ENCODE results near the gene PARD3. TPM values are rescaled to one million over a fixed set of nuclear protein-coding genes. Genes with fewer than 3 reads are reported as not detected.

PARD3 gene
- total RNA-seq, 1 donor from 2014 or later, result 51.2 TPM

- Mint-ChIP-seq H3K9me3 (no peaks in the 10 kb centered on the region), H3K4me1 (peaks cover 5% of the 10 kb centered on the region)
These were observed 394.8 kb downstream of the PARD3 start for GRCh38 chr10:34420273-34420672.

GRCh38 chr10:34415039-34415438 is 400.1 kb downstream of the PARD3 start:
- Mint-ChIP-seq H3K9me3 (no peaks in the 10 kb centered on the region), H3K36me3 (ENCODE audit: low read depth) (no peaks in the 10 kb centered on the region), H3K4me3 (no peak overlapping the region), H3K27me3 (ENCODE audit: low read depth) (no peaks in the 10 kb centered on the region), H3K4me1 (peaks cover 10% of the 10 kb centered on the region), H3K27ac (ENCODE audit: unreplicated experiment) (no peak overlapping the region)
- TF ChIP-seq, protein P1, sequence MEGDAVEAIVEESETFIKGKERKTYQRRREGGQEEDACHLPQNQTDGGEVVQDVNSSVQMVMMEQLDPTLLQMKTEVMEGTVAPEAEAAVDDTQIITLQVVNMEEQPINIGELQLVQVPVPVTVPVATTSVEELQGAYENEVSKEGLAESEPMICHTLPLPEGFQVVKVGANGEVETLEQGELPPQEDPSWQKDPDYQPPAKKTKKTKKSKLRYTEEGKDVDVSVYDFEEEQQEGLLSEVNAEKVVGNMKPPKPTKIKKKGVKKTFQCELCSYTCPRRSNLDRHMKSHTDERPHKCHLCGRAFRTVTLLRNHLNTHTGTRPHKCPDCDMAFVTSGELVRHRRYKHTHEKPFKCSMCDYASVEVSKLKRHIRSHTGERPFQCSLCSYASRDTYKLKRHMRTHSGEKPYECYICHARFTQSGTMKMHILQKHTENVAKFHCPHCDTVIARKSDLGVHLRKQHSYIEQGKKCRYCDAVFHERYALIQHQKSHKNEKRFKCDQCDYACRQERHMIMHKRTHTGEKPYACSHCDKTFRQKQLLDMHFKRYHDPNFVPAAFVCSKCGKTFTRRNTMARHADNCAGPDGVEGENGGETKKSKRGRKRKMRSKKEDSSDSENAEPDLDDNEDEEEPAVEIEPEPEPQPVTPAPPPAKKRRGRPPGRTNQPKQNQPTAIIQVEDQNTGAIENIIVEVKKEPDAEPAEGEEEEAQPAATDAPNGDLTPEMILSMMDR (conservative IDR thresholded peaks at IDR 0.05), result no peak
- DNase-seq (ENCODE audit: low read depth, low spot score), result no peak

More at GRCh38 chr10:34420273-34420672, 394.8 kb downstream of the PARD3 start:
- TF ChIP-seq, protein P1 (conservative IDR thresholded peaks at IDR 0.05), result no peak
- Mint-ChIP-seq H3K27me3 (ENCODE audit: low read depth) (no peaks in the 10 kb centered on the region), H3K4me3 (no peak overlapping the region), H3K27ac (ENCODE audit: unreplicated experiment) (no peak overlapping the region), H3K36me3 (ENCODE audit: low read depth) (no peaks in the 10 kb centered on the region)
- DNase-seq (ENCODE audit: low read depth, low spot score), result no peak

GRCh38 chr10:34413756-34414587 is 401.1 kb downstream of the PARD3 start:
- H3K36me3 Mint-ChIP-seq (ENCODE audit: low read depth), result no peaks in the 10 kb centered on the region
- H3K4me1 Mint-ChIP-seq, result peaks cover 10% of the 10 kb centered on the region
- TF ChIP-seq, protein P1 (conservative IDR thresholded peaks at IDR 0.05), result no peak
- H3K9me3 Mint-ChIP-seq, result no peaks in the 10 kb centered on the region
- H3K4me3 Mint-ChIP-seq, result no peak overlapping the region
- H3K27me3 Mint-ChIP-seq (ENCODE audit: low read depth), result no peaks in the 10 kb centered on the region
- DNase-seq (ENCODE audit: low read depth, low spot score), result no peak
- no peak overlapping the region for H3K27ac Mint-ChIP-seq (ENCODE audit: unreplicated experiment)

DNA sequence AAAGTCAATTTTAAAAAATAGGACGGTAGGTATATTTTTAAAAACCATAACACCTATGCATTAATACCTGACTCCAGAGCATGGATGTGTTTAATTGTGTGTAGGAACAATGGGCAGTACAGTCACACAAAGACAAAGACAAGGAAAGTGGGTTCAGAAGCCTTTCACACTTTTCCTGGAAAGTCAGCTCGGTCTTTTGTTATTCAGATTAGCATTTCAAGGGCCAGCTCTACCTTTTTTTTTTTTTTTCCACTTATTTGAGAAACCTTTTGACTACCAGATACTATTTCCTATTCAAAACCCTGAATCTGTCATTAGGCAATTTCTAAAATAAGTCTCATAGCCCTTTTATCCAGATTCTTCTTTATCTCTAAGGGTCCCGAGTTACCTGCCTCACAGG is 401.9 kb downstream of the PARD3 start:
- no peak for DNase-seq (ENCODE audit: low read depth, low spot score)
- no peak overlapping the region for H3K4me3 Mint-ChIP-seq
- no peaks in the 10 kb centered on the region for H3K36me3 Mint-ChIP-seq (ENCODE audit: low read depth)
- H3K27me3 Mint-ChIP-seq (ENCODE audit: low read depth), result no peaks in the 10 kb centered on the region
- peaks cover 10% of the 10 kb centered on the region for H3K4me1 Mint-ChIP-seq
- H3K9me3 Mint-ChIP-seq, result no peaks in the 10 kb centered on the region
- no peak overlapping the region for H3K27ac Mint-ChIP-seq (ENCODE audit: unreplicated experiment)
- TF ChIP-seq, protein P1 (conservative IDR thresholded peaks at IDR 0.05), result no peak

DNA sequence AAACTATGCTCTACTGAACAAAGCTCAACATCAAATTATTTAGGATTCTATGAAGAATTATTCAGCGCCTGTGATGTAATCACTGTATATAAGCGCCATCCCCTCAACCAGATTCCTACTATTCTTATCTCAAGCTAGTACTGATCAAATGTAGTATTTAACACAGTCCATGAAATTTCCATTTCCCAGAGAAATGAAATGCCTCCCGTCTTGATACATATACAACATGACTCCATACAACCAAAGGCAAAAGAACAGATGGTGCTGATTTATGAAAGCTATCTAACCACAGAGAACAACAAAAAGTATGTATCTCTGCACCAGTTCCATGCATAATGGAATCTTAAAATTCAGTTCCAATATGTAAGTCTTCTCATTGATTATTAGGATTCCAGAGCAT is 406.1 kb downstream of the PARD3 start:
- DNase-seq (ENCODE audit: low read depth, low spot score), result no peak
- TF ChIP-seq, protein P1 (conservative IDR thresholded peaks at IDR 0.05), result no peak
- no peaks in the 10 kb centered on the region for H3K27me3 Mint-ChIP-seq (ENCODE audit: low read depth)
- H3K9me3 Mint-ChIP-seq, result no peaks in the 10 kb centered on the region
- no peak overlapping the region for H3K4me3 Mint-ChIP-seq
- H3K27ac Mint-ChIP-seq (ENCODE audit: unreplicated experiment), result no peak overlapping the region
- H3K4me1 Mint-ChIP-seq, result peaks cover 38% of the 10 kb centered on the region
- H3K36me3 Mint-ChIP-seq (ENCODE audit: low read depth), result no peaks in the 10 kb centered on the region

Measured in neural crest cell (in vitro differentiated cells).